Pons (tissue), 1 donor: ENCODE measurements around the gene COL26A1.
"Not testable (repeated sequence)": the region's sequence is repeated elsewhere in the genome, so short reads cannot be mapped to it uniquely, and the experiment has no call there.

Experiments
- DNase-seq: peaks from one replicate; pipeline ENCODE4 v3.0.0-alpha.2; 2016; ENCODE audit warnings: low spot score

COL26A1 gene

DNA sequence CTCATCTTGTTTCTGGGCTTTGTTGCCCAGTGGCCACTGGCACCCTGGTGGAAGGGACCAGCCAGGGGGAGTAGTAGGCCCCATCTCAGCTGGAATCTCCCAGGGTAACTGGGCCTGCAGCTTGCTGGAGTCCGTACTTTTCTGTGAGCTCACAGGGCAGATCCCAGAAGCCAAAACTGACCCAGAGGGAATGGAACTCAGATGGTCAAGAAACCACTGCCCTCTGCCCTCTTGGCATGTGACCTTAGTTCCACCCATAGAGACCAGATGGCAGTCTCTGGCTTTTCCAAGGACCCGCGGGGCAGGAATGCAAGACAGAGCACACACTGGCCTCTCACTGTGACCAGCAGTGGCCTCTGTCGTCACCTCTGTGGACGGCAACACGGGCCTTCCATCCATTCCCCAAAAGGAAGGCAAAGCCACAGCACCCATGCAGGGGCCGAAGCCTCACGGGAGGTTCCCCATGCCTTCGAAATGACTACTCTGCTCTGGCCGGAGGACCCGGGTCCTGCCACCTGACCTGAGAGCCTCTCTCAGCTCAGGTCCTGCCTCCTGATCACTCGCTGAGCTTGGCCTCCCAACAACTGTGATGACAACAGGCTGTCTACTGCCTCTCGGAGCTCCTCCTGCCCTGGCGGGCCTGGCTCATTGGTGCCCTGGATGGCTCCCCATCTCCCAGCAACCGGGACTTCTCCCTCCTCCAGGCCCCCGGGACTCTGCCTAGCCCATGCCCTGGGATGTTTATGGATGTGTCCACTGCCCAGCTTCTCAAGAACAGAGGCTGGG is 236.5 kb downstream of the COL26A1 start:
- DNase-seq = no peak

DNA sequence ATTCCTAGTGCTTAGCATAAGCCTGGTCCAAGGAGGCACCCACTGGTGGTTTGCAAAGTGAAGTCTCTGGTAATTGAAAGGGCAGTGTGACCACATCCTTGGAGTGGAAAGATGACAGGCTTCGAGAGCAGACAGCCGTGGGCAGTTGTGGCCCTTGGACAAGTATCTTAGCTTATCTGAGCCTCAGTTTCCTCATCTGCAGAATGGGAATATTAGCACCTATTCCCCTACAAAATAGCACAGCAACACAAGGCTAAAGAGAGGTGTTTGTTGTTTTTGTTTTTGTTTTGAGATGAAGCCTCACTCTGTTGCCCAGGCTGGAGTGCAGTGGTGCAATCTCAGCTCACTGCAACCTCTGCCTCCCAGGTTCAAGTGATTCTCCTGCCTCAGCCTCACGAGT is 237.1 kb downstream of the COL26A1 start:
- no peak for DNase-seq

- DNase-seq = no peak
These were observed 239.4 kb downstream of the COL26A1 start for GRCh38 chr7:101602082-101602481.

DNA sequence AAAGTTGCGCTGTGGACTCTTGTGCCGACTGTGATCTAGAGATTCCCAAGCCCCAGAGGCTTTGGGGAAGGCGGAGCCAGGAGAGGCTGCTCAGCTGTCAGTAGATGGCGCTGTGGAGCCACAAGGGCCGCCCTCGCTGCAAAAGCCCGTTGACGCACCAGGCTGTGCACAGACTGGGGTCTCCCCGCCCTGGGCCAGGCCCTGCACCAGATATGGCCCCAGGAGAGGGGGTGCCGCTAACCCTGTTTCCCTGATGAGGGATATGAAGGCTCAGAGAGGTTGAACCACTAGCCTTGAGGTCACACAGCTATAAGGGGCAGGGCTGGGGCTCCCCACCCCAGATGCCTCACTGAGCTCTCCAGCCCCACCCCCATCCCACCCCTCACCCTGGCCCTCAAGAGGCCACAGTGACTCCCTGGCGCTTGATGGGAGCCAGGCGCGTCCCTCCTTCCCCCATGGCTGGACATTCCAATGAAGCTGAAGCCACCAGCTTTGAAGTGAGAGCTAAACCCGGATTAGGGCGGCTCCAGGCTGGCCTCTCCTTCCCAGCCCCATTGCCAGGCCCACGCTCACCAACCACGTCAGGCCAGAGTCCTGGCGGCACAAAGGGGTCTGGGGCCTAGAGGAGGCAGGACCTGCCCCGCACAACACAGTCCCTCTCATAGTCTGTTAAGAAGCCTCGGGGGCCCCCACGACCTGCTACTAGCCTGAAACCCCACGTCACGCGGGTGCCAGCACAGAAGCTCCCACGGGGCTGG is 240.0 kb downstream of the COL26A1 start:
- peak; percentile 42 for DNase-seq

DNA sequence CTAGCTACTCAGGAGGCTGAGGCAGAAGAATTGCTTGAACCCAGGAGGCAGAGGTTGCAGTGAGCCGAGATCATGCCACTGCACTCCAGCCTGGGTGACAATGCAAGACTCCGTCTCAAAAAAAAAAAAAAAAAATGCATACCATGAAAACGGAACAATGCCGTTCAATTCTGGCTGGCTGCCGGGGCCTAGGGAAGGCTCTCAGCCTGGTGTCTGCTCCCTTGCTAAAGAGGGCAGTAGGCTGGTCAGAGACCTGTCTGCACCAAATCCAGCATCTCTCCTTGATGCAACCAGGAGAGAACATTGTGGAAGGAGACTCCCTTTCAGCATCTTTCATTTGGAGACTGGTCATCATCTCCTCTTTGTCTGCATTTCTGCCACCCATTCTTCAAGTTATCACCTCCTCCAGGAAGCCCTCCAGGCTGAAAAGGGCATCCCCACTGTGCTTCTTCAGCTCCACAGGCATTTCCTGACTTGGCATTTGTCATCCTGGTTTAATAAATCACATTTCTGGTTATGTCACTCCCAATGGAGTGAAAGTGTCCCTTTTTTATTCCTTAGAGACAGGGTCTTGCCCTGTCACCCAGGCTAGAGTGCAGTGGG is 241.8 kb downstream of the COL26A1 start:
- no peak for DNase-seq

DNA sequence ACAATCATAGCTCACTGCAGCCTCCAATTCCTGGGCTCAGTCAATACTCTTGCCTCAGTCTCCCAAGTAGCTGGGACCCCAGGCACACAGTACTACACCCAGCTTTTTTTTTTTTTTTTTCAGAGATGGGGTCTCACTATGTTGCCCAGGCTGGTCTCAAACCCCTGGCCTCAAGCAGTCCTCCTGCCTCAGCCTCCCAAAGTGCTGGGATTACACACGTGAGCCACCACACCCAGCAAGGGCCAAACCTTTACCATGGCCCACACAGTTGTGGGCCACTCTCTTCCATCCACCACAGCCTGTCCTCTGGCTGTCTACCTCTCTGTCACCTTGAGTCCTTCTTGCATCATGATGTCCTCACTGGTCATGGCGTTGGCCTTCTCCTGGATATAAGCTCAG is 242.3 kb downstream of the COL26A1 start:
- not testable (repeated sequence) for DNase-seq

GRCh38 chr7:101605611-101606497 is 243.2 kb downstream of the COL26A1 start:
- no peak for DNase-seq

- no peak for DNase-seq
These were observed 243.8 kb downstream of the COL26A1 start for GRCh38 chr7:101606498-101606923.
